Pancreas (tissue), 10 donors: ENCODE results near the gene GAP43. TPM values are rescaled to one million over a fixed set of nuclear protein-coding genes. Genes with fewer than 3 reads are reported as not detected.

Source experiments
- ATAC-seq, 4 donors: fragments of 200-7000 bp; cut with Tn5 transposase; one replicate each; pipeline versions ENCODE4 v1.8.0 to v1.9.1; 2020; ENCODE audit warnings: mild to moderate bottlenecking in 4 of 4, moderate library complexity in 4 of 4
- DNase-seq, 6 donors: peaks; one replicate each; pipeline ENCODE4 v3.0.0-alpha.2; 2020
- FAIRE-seq: peaks from 2 replicates; lab custom pipeline; 2012; peaks lifted over from hg19 to GRCh38; lab: Jason Lieb, UNC
- H3K27ac ChIP-seq, 4 donors: fragments of 200-600 bp; sonication (generic); 1 replicate in 3 of 4; 2 replicates in 1 of 4; pipeline versions ENCODE4 v1.5.0 to v1.8.0; 2020
- H3K27me3 ChIP-seq, 4 donors: fragments of 200-600 bp; one replicate each; pipeline ENCODE4 v1.8.0; 2021
- H3K36me3 ChIP-seq, 3 donors: fragments of 200-600 bp; sonication (generic) in 1 of 3; one replicate each; pipeline versions ENCODE4 v1.5.0 to v1.8.0; 2020 to 2021
- H3K4me1 ChIP-seq, 3 donors: fragments of 200-600 bp; one replicate each; pipeline ENCODE4 v1.8.0; 2021
- H3K4me3 ChIP-seq, 4 donors: fragments of 200-600 bp; sonication (generic) in 2 of 4; one replicate each; pipeline versions ENCODE4 v1.5.0 to v1.8.0; 2020 to 2021
- H3K9me3 ChIP-seq, 4 donors: fragments of 200-600 bp; one replicate each; pipeline ENCODE4 v1.8.0; 2021
- WGBS, 2 donors: extraction: QIAGEN DNeasy Blood & Tissue Kit; methylation state at CpG; one replicate each; pipeline ENCODE4 v1.1.7; 2013; 5-methylcytosine and 5-hydroxymethylcytosine counted together
- intact Hi-C, 3 donors: fragments of 100-400 bp; cut with DNase I; formaldehyde crosslinking; loops; one replicate each; pipeline versions ENCODE4 v1.11.1 to v1.14.2; 2022
- polyA plus RNA-seq, 2 donors: library from polyadenylated mRNA; stranded (reverse); fragments of 200-250 nt; gene quantifications; one replicate each; pipeline ENCODE4 v1.2.3, GENCODE V29; 2013
- total RNA-seq, 6 donors: library from RNA; stranded (reverse); fragmentation: NEBNext Ultra II Directional in 4 of 6; extraction: Animal tissue kit (Norgen Biotek cat#: 25700) in 4 of 6; gene quantifications; one replicate each; pipeline versions ENCODE4 v1.2.1 to v1.2.4, GENCODE V29; 2021 to 2023
- TF ChIP-seq, protein P1 (sequence below), 4 donors: fragments of 200-600 bp; sonication (generic) in 3 of 4; IDR thresholded peaks; one replicate each; pipeline versions ENCODE4 v1.5.0 to v1.8.0; 2021; ENCODE audit warnings: antibody characterized with exemption in 4 of 4
- donor health status: healthy with polysubstance abuse.
- donor health status: DM: no; HTN: no; CAD: no; lungs with moderate emphysema.
- donor health status: DM: no; HTN: no; CAD: no.
- donor health status: control.
- donor health status: control.
- donor health status: Bipolar disorder and iron deficiency.
- donor health status: DM: yes; HTN: yes; CAD: no.
- donor health status: DM: no; HTN: no; CAD: no.
- donor health status: DM: no; HTN: no; CAD: no.
- donor health status: DM: yes; HTN: yes; CAD: no.

Gene GAP43, protein sequence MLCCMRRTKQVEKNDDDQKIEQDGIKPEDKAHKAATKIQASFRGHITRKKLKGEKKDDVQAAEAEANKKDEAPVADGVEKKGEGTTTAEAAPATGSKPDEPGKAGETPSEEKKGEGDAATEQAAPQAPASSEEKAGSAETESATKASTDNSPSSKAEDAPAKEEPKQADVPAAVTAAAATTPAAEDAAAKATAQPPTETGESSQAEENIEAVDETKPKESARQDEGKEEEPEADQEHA
- total RNA-seq (under 1 TPM; 0.09 to 0.79 (median 0.14) TPM), polyA plus RNA-seq (1 to 10 TPM in 1 of 2 donors, under 1 TPM in 1; 0.27 to 2.2 TPM)

DNA sequence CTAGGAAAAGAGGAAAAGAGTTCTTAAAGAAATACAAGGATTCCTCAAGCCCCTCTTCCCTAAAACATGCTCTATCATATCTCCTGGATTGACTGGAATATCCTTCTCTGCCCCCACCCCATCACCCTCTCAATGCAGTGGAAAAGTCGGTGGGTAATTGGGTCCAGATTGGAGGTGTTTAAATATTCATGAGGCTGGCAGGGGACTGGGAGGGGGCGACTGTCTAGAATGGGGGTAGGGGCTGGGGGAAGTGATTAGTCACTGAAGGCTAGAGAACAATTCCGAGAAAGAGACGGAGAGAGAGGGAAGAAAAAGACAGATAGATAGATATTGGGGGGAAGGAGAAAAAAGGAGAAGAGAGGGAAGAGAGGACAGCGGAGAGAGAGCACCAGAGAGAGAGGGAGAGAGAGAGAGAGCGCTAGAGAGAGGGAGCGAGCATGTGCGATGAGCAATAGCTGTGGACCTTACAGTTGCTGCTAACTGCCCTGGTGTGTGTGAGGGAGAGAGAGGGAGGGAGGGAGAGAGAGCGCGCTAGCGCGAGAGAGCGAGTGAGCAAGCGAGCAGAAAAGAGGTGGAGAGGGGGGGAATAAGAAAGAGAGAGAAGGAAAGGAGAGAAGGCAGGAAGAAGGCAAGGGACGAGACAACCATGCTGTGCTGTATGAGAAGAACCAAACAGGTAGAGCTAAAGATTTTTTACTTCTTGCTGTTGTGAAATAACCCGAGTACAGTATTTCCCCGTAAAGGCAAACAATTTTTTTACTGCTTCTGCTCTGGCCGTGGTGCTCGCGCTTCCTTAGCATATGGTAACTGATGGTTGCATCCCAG is at the start of gene GAP43:
Gene GAP43, plus strand, starts transcription at position 467 of the 825 bp plus-strand sequence. Its CDS starts 180 bp downstream, at position 647.
- Histone ChIP-seq H3K4me3 (peak within 1 kb of the TSS in 1 of 4 donors; percentile 32), H3K9me3 (no peaks in the 10 kb centered on the region), H3K36me3 (no peaks in the 10 kb centered on the region), H3K4me1 (no peaks in the 10 kb centered on the region), H3K27me3 (peaks cover 0 to 7% (median 0%) of the 10 kb centered on the region in 4 donors), H3K27ac (no peak within 1 kb of the TSS)
- DNase-seq (peak in 5 of 6 donors; percentile 3 to 53 (median 22)), FAIRE-seq (no peak), ATAC-seq (peak; percentile 55 to 91 (median 81))
- 6 to 8% methylated on average over 20 of the region's 20 CpGs for WGBS, 2 donors
- TF ChIP-seq, protein P1, sequence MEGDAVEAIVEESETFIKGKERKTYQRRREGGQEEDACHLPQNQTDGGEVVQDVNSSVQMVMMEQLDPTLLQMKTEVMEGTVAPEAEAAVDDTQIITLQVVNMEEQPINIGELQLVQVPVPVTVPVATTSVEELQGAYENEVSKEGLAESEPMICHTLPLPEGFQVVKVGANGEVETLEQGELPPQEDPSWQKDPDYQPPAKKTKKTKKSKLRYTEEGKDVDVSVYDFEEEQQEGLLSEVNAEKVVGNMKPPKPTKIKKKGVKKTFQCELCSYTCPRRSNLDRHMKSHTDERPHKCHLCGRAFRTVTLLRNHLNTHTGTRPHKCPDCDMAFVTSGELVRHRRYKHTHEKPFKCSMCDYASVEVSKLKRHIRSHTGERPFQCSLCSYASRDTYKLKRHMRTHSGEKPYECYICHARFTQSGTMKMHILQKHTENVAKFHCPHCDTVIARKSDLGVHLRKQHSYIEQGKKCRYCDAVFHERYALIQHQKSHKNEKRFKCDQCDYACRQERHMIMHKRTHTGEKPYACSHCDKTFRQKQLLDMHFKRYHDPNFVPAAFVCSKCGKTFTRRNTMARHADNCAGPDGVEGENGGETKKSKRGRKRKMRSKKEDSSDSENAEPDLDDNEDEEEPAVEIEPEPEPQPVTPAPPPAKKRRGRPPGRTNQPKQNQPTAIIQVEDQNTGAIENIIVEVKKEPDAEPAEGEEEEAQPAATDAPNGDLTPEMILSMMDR (IDR thresholded peaks at IDR 0.05), result no peak
- intact Hi-C loops, result no loop called here

DNA sequence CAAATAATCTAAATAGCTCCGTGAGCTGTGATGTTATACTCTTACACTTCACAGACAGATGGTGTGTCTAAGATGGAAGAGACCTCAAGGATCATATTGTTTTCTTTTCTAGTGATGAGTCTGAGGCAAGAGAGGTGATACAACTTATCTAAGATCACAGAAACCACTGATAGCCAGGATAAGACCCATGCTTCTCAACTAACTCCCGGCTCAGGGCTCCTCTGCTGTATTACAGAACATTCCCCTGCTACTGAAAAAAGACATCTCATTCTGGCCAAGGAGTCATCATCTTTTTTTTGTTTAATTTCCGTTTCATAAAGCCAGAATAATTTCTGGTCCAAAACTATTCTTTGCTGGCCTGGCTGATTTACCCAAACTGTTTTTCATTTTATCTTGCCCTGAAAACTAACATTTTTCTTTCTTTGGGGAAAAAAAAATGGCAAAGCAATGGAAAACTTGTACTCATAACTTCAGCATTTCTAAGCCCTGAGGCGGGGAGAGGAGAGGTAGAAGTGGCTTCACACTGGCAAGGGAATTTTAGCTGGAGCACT is 46.9 kb upstream of the GAP43 start:
- no peak for FAIRE-seq
- TF ChIP-seq, protein P1 (IDR thresholded peaks at IDR 0.05), result no peak

DNA sequence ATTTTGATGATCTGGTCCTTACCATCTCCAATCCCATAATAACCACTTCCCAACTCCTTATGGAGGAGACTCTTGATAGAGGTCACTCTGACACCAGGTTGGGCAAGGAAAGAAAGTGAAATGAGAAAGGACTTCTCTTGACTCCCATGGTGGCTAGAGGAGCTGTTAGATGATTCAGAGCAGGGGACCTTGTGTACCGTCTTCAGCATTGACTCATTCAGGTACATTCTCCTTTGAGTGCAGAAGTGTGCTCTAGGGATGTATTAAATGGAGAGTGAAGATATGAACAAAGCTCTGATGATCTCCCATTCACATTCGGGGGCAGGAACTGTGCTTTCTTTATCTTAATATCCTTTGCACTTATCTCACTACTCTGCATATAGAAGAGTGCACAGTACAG is 46.3 kb upstream of the GAP43 start:
- TF ChIP-seq, protein P1 (IDR thresholded peaks at IDR 0.05), result no peak
- intact Hi-C loops, result no loop called here
- Histone ChIP-seq H3K4me1 (no peaks in the 10 kb centered on the region), H3K9me3 (no peaks in the 10 kb centered on the region), H3K27ac (no peak overlapping the region), H3K4me3 (no peak overlapping the region), H3K27me3 (no peaks in the 10 kb centered on the region), H3K36me3 (no peaks in the 10 kb centered on the region)
- DNase-seq, result no peak
- FAIRE-seq, result no peak
- no peak for ATAC-seq
- 68 to 75% methylated on average over 2 of the region's 2 CpGs for WGBS, 2 donors

More for the DNA sequence above, 46.9 kb upstream of the GAP43 start:
- H3K36me3 ChIP-seq, result no peaks in the 10 kb centered on the region
- DNase-seq (no peak), ATAC-seq (no peak)
- intact Hi-C loops, result no loop called here
- WGBS, 2 donors, result 43 to 46% methylated on average over 4 of the region's 4 CpGs
- H3K9me3 ChIP-seq, result no peaks in the 10 kb centered on the region
- H3K4me1 ChIP-seq, result no peaks in the 10 kb centered on the region
- no peak overlapping the region for H3K4me3 ChIP-seq
- H3K27me3 ChIP-seq, result no peaks in the 10 kb centered on the region
- no peak overlapping the region for H3K27ac ChIP-seq

DNA sequence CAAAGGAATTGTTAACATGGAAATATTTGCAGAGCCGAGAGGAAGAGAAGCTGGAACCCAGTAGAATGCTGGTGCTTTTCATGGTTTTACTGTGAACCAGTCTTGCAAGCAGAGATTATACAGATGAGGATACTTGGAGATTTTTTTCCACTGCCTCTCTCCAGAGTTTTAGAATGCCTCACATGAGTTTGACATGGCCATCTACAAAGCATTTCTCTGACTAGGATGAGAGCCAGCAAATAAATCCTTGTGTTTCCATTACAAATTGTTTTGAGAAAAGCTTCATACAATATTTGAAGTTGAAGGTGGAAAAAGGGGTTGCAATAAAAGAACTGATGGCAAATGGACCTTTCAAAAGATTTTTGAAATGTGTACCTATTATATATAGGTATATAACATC is 45.0 kb upstream of the GAP43 start:
- TF ChIP-seq, protein P1 (IDR thresholded peaks at IDR 0.05), result no peak
- no peaks in the 10 kb centered on the region for H3K4me1 ChIP-seq
- FAIRE-seq, result no peak
- H3K4me3 ChIP-seq, result no peak overlapping the region
- 69 to 72% methylated on average over 1 of the region's 1 CpG for WGBS, 2 donors
- H3K36me3 ChIP-seq, result no peaks in the 10 kb centered on the region
- H3K27me3 ChIP-seq, result no peaks in the 10 kb centered on the region
- DNase-seq, result no peak
- ATAC-seq, result no peak
- no peak overlapping the region for H3K27ac ChIP-seq
- H3K9me3 ChIP-seq, result no peaks in the 10 kb centered on the region
- intact Hi-C loops, result no loop called here
